Measurements from ENCODE around the gene SNRPE. TPM values are rescaled to one million over a fixed set of nuclear protein-coding genes. Genes with fewer than 3 reads are reported as not detected.

Gene SNRPE
- total RNA-seq = 100 to 1,000 TPM; 344 to 373 TPM

- TF ChIP-seq CTCF (IDR thresholded peaks at IDR 0.05) = peak; percentile 86
- DNase-seq (peak; percentile 97), ATAC-seq (peak; percentile 97)
- H3K9me3 Mint-ChIP-seq = no peaks in the 10 kb centered on the region
- H3K4me1 Mint-ChIP-seq (ENCODE audit: low read depth) = peaks cover 20% of the 10 kb centered on the region
- H3K4me3 Mint-ChIP-seq = peak within 1 kb of the TSS; percentile 100
- CTCF ChIA-PET = interaction anchor here (1.0 to 4.0 kb wide), 7 partner anchors 9 to 270 kb away, joined by 3 to 47 read pairs (median 6); no protein-coding TSS in a partner anchor
- peaks cover 43% of the 10 kb centered on the region for H3K36me3 Mint-ChIP-seq (ENCODE audit: low read depth)
- H3K27ac Mint-ChIP-seq = peak within 1 kb of the TSS; percentile 99
- no peaks in the 10 kb centered on the region for H3K27me3 Mint-ChIP-seq
- POLR2A ChIA-PET = interaction anchor here (0.8 to 1.3 kb wide), 2 partner anchors 12 to 267 kb away, joined by 3 to 4 read pairs; no protein-coding TSS in a partner anchor
- intact Hi-C loops (cut with micrococcal nuclease) = loop anchor here (1.0 kb wide), 1 partner anchor 268 kb away; no protein-coding TSS in a partner anchor
Measured at GRCh38 chr1:203861379-203862184, at the start of gene SNRPE. Gene SNRPE, plus strand, starts transcription at chr1:203861599. Its CDS starts 61 bp downstream, at chr1:203861660.

- CTCF ChIA-PET = interaction anchor here (0.6 to 2.8 kb wide), 3 partner anchors 26 to 50 kb away, joined by 3 to 6 read pairs (median 3); no protein-coding TSS in a partner anchor
- intact Hi-C loops (cut with micrococcal nuclease) = no loop called here
- no peak for TF ChIP-seq CTCF (IDR thresholded peaks at IDR 0.05)
- Mint-ChIP-seq H3K27ac (no peak overlapping the region), H3K4me3 (no peak overlapping the region), H3K4me1 (ENCODE audit: low read depth) (peaks cover 22% of the 10 kb centered on the region), H3K9me3 (peaks cover 2% of the 10 kb centered on the region), H3K36me3 (ENCODE audit: low read depth) (peaks cover 47% of the 10 kb centered on the region), H3K27me3 (no peaks in the 10 kb centered on the region)
- ATAC-seq = no peak
- POLR2A ChIA-PET = interaction anchor here (1.1 to 1.5 kb wide), 2 partner anchors 11 to 23 kb away, joined by 3 to 4 read pairs; no protein-coding TSS in a partner anchor
- DNase-seq = no peak
Measured at GRCh38 chr1:203813581-203814341, 47.6 kb upstream of the SNRPE start.

- Mint-ChIP-seq H3K9me3 (peaks cover 2% of the 10 kb centered on the region), H3K4me3 (no peak overlapping the region), H3K27ac (no peak overlapping the region), H3K36me3 (ENCODE audit: low read depth) (peaks cover 47% of the 10 kb centered on the region), H3K27me3 (no peaks in the 10 kb centered on the region), H3K4me1 (ENCODE audit: low read depth) (peaks cover 25% of the 10 kb centered on the region)
- TF ChIP-seq CTCF (IDR thresholded peaks at IDR 0.05) = no peak
- CTCF ChIA-PET = no interaction called here
- POLR2A ChIA-PET = interaction anchor here (0.7 kb wide), 1 partner anchor 9 kb away, joined by 4 read pairs; no protein-coding TSS in a partner anchor
- intact Hi-C loops (cut with micrococcal nuclease) = no loop called here
- no peak for ATAC-seq
- DNase-seq = no peak
Measured at GRCh38 chr1:203818399-203818798, 43.0 kb upstream of the SNRPE start.

- Mint-ChIP-seq H3K4me1 (ENCODE audit: low read depth) (peaks cover 28% of the 10 kb centered on the region), H3K36me3 (ENCODE audit: low read depth) (peaks cover 53% of the 10 kb centered on the region), H3K27ac (no peak overlapping the region), H3K27me3 (no peaks in the 10 kb centered on the region), H3K4me3 (no peak overlapping the region), H3K9me3 (no peaks in the 10 kb centered on the region)
- CTCF ChIA-PET = interaction anchor here (0.6 to 1.1 kb wide), 3 partner anchors 18 to 1367 kb away, joined by 3 to 4 read pairs (median 4); no protein-coding TSS in a partner anchor
- no peak for ATAC-seq
- POLR2A ChIA-PET = interaction anchor here (0.6 to 0.7 kb wide), 2 partner anchors 58 to 1719 kb away, joined by 3 read pairs; no protein-coding TSS in a partner anchor
- TF ChIP-seq CTCF (IDR thresholded peaks at IDR 0.05) = no peak
- intact Hi-C loops (cut with micrococcal nuclease) = no loop called here
- DNase-seq = no peak
Measured at GRCh38 chr1:203823306-203823705, 38.1 kb upstream of the SNRPE start.

All from activated CD8-positive, alpha-beta T cell treated with anti-CD3 and anti-CD28 coated beads for 36 hours (primary cell).